ENCODE results near the gene MRRF.
"Not testable (repeated sequence)": the region's sequence is repeated elsewhere in the genome, so short reads cannot be mapped to it uniquely, and the experiment has no call there.

The MRRF gene

DNA sequence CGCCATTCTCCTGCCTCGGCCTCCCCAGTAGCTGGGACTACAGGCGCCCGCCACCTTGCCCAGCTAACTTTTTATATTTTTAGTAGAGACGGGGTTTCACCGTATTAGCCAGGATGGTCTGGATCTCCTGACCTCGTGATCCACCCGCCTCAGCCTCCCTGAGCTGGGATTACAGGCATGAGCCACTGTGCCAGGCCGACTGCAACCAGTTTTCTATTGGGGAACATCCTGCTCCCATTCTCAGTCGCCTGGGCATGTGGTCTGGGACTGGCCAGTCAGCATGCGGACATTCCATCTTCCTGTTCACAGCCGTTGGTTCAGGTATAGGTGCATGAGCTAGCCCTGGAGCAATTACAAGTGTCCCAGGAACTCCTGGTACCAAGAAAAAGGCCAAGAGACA, 98.4 kb downstream of the MRRF start:
- not testable (repeated sequence) for DNase-seq

DNA sequence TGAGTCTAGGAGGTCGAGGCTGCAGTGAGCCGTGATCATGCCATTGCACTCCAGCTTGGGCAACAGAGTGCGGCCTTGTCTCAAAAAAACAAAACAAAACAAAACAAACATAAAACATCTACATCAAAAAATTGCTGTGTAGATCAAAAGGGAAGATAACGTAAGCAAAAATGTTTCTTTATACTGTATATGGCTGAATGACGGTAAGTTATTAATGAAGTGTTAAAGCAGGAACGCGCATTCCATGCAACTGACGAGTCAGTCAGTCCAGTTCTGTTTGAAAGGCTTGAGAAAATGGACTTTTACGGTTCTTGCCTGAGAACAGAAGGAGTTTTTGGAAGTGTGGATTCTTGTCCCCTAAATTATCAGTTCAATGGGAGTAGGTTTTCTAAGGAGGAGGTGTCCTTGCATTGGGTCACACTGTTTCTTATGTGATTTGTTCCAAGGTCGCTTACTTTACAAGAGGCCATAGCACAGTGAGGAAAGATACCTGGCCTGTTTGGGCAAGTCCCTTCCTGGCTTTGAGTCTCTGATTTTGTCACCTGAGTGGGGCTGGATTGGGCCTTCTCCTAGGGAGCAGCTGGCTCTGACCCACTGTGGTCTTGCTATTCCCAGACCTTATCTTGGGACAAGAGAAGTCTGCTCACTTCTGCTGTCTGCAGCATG, 99.6 kb downstream of the MRRF start:
- no peak for DNase-seq

DNA sequence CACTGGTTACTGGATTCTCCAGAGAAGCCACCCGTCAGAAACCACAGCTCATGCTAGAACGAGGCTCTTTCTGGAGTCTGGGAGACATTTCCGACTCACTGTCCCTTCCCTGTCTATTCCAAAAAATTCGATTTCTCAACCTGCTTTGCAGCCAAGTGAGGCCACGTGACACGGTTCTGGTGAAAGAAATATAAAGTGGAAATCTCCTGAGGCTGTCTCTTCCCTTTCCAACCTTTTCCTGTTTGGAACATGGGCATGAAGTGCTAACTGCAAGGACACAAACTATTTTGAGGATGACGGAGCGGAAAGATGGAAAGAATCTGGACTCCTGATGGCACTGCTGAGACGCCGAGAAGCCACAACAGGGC, 100.1 kb downstream of the MRRF start:
- no peak for DNase-seq

DNA sequence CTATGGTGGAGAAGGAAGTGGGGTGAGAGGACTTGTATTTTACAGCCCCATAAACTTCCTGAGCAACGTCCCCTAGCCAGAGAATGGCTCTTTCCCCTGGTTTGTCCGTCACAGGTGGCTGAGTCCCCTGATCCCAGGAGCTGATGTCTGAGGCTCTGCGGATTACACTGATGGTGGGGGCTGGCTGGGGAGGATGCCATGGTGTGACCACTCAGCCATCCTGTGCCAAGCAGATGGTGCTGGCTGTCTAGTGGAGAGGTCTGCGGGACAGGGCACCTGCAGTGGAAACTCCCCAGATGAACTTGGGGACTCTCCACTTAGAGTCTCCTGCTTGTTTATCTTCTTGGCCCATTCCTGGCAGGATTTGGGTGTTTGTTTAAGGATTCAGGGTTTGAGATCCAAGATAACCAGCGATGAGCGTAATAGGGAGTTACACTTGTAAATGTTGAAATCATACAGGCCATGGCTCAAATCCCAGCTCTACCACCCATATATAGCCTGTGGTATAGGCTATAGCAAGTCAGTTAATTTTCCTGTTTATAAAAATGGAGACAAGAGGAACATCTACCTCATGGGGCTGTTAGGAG, 101.5 kb downstream of the MRRF start:
- no peak for DNase-seq

DNA sequence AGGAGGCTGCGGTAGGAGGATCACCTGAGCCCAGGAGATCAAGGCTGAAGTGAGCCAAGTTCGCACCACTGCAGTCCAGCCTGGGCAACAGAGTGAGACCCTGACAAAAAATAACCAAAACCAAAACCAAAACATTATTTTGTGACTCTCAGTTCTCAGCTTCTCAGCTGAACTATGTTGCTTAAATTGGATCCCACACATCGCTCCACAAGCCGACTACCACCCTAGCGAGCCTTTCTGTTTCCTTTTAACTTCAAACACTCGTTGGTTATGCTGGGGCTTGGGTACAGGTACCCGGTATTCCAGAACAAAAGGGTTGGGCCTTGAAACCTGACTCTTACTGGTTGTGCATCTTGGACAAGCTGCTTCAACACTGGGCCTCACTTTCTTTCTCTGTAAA, 102.4 kb downstream of the MRRF start:
- DNase-seq, result no peak

DNA sequence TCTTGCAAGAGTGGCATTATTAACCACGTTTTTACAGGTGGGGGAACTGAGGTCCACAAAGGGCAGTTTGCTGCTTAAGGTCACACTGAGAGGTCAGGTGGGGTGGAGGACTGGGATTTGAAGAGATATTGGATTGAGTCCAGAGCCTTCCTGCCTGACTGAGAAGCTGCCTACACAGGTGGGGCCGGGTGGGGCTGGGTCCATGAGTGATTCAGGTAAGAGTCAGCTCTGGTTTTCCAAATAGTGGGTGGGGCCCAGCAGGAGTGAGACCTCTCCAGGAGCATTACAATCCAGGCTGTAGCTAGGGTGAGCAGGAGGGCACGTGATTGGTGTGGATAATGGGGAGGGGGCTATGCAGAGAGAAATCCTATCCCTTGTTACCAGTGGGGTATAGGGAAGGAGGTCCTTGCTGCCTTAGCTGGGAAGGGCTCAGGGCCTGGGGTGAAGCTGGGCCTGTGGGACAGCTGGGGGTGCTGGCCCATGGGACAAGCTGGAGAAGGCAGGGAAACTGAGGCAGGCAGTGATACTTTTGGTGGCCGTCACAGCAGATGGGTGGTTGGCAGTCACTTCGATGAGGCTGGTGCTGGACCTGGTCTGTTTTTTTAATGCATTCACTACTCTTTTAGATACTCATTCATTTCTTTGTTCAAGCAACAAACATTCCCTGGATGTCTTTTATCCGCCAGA, 103.2 kb downstream of the MRRF start:
- no peak for DNase-seq

DNA sequence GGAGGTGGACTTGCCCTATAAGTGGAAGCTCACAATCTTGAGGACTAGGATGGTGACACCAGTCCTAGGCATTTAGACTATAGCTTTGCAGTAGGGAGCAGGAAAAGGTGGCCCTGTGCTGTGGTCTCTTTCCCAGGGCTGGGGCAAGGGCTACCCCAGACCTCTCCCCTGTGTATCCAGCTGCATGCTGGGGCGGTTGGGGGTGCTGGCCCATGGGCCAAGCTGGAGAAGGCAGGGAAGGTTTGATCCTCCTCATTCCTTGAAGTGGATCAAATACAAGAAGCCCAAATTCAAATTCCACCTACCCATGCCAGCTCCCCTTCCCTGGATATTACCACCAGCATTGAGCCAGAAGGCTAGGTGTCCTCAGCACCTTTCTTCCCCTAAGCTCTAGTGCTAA, 104.0 kb downstream of the MRRF start:
- DNase-seq, result no peak

DNA sequence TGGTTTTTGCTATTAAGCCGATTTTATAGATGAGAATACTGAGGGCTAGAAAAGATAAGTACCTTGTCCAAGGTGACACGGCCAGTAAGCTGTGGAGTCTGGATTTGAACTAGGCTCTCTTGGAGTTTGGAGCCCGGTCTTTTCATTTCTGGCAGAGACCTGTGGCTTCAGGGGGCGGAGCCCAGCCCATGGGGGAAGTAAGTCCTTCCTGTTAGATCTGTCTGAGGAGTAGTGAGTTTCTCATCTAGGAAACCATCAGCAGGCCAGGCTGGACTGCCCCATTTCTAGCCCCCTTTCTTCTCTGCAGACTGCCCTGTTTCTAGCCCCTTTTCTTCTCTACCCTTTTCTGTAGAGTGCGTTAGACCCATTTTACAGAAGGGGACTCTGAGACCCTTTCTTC, 105.6 kb downstream of the MRRF start:
- DNase-seq, result no peak

DNA sequence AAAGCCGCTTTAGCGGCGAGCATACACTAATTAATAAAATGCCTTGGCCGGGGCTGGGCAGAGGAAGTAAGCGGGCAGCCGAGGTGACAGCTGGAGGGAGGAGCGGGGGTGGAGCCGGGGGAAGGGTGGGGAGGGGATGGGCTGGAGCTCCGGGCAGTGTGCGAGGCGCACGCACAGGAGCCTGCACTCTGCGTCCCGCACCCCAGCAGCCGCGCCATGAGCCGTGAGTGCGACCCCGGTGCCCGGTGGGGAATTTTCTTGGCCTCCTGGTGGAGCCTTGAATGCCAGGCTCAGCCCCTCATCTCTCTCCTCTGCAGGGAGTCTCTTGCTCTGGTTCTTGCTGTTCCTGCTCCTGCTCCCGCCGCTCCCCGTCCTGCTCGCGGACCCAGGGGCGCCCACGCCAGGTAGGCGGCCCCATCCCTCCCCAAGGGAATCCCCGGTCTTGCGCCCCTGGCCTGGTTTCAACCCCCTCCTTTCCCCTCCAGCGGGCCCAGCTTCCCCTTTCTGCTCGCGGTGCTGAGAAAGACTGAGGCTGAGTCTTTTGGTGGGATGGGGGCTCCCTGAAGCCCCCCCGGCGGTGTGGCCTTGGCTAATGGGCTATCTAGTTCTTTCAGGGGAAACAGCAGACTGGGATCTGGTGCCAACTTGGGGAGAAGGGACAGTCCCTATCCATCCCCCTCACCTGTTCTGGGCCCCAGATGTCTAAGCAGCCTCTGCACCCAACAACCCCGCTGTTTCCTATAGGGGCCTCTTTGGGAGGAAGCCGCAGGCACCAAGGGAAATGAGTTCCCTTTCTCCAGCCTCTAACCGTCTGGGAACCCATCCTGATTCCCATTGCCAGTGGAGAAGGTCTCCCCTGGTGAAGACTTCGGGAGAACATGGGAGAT, 106.4 kb downstream of the MRRF start, which contains the start of gene PTGS1:
Gene PTGS1, plus strand, starts transcription at position 156 of the 887 bp plus-strand sequence. Its CDS starts 61 bp downstream, at position 217.
- no peak for DNase-seq

DNA sequence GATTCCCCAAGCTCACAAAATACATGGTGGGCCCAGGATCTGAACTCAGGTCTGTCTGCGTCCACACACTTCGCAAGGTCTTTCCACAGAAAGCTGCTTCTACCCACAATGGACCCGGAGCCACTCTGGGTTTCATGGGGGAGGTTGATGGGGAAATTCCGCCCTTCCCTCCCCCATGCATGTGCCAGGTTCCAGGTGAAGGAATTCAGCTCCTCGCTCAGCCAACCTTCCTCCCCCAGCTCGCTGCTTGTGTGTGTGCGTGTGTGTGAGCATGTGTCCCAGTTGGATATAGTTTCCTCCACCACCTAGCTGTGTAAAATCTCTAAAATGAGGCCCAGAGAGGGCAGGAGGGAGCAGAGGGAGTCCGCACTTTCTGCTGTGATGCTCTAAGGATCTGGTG, 107.2 kb downstream of the MRRF start:
- DNase-seq, result no peak

DNA sequence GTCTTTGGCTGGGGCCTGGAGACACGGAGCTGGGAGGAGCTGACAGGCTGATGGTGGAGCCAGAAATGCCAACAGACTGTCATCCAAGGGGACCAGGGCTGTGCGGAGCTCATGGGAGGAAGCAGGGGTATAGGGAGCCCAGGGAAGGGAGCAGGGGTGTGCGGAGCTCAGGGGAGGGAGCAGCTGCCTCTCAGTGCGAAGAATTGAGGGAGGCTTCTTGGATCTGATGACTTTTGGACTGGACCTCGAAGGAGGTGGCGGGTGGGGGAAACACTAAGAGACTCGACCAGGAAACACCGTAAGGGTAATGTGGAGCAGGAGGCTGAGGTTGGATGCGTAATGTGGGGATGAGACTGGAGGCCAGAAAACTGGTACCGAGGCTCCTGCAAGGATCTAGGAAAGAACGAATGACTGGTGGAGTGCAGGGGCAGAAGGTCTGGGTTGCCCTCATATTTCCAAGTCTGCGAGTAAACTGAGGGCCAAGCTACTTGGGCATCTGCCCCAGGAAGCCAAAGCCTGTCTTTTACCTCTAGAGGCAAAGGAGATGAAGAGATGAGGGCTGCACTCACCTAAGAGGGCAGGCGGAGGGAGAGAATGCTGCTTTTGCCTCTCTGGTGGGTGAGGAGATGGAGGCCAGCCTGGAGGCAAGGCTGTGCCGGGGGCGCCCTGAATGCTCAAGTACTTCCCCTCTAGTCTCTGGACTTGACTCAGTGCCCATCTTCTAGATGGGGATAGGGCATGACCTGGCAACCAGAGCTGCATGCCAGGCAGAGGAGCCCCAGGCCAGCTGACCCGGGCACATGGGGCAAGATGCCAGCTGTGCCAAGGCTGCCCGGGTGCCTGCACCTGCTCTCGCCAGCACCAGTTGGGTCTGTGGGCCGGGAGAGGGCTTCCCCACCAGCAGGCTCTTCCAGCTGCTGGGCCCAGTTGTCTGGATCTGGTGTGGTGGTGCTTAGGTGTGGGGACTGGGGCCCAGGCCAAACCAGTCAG, 108.5 kb downstream of the MRRF start:
- DNase-seq, result no peak

DNA sequence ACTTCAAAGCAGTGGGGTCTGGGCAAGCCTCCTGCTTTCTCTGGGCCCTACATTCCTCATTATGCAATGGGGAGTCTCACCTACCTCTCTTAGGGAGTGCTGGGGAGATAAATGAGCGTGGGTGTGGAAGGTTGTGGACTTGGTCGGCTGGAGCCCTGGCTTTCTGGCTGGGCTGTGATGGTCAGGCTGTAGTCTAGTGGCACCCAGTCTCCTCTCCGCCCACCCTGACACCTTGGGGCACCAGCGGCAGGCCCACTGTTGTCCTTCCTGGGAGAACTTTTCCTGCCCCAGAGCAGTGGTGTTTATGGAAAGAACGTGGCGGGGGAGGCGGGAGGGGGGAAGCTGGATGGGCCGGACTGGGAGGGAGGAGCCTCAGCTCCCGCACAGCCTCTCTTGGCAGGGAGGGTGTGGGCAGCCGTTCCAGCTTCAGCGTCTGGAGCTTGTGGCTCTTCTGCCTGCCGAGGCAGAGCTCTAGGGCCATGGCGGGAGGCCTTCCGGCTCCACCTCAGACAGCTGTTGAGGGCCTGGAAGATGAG, 110.3 kb downstream of the MRRF start:
- DNase-seq, result peak; percentile 56

DNA sequence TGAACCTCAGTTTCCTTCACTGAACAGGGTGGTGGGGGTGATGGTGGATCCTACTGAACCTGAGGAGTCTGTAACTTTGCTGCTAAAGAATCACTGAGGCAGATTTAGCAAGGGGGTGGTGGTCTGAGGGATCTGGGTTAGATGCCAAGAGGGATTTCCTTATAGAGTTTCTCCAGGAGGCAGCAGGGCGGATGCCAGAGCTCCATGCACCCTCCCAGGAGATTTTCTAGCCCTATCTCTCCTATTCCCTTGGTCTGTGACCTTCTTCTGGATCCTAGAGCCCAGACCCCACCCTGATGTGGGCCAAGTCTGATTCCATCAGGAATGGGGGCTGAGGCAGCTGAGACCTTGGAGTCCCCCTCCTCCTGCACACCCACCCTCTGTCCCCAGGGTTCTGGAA, 112.1 kb downstream of the MRRF start:
- DNase-seq, result no peak

DNA sequence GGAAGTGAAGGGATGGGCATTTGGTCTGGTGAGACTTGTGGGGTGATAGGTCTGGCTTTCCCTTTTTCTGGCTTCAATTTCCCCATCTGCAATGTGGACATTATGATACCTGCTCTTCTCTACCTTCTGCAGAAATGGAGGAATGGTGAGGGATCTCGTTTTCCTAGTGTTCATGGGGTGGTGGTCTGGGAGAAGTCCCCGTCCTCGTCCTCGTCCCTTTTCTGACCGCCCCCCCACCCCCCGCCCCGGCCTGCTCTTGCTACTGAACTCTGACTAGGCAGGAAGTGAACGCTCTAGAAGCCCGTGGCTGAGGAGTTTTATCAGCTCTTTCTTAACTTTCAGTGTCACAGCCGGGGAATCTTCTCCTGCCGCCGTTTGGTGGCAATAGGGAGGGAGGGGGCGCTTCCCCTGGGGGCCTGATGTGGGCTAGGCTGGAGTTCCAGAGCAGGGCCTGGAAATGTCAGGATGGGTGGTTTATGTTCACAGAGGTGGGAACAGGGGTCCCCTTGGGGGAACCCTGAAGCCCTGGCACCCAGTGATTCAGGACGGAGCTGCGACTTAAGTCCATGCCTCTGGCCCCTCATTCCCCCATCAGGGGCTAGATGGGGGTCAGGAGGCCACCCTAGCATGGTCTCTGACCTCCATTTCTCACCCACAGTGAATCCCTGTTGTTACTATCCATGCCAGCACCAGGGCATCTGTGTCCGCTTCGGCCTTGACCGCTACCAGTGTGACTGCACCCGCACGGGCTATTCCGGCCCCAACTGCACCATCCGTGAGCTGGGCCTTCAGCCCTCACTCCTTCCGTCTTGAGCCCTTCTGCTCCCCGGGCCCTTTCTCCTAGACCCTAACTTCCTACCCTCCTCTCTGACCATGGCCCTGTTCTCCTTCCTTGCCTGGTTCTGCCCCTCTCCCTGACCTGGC, 112.8 kb downstream of the MRRF start:
- DNase-seq, result no peak

DNA sequence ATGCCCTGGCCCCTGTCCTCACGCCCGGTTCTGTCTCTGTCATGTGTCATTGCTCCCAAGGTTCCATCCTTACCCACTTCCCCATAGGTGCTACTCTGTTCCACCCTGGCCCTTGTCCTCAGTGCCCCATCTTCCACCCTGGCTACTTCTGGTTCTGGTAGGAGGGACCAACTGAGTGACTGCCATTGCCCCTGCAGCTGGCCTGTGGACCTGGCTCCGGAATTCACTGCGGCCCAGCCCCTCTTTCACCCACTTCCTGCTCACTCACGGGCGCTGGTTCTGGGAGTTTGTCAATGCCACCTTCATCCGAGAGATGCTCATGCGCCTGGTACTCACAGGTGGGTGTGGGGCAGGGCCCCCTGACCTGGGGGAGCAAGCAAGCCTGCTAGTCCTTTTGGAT, 113.6 kb downstream of the MRRF start:
- no peak for DNase-seq

DNA sequence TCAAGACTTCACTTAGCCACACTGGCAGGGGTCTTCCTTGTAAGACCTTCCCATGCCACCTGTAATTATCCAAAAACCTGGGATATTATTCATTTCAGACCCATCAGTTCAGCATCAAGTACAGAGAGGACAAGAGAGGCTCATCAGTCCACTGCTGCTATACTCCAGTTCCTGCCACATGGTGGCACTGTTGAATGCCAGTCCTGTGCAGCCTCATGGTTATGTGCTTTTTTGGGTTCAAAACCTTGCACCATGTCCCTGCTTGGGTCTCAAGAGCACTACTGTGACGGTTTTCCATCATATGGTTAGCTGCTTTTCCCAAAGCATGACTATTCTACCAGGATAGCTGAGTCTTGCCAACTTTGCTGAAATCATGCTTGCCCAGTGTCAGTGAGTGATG, 114.7 kb downstream of the MRRF start:
- no peak for DNase-seq

DNA sequence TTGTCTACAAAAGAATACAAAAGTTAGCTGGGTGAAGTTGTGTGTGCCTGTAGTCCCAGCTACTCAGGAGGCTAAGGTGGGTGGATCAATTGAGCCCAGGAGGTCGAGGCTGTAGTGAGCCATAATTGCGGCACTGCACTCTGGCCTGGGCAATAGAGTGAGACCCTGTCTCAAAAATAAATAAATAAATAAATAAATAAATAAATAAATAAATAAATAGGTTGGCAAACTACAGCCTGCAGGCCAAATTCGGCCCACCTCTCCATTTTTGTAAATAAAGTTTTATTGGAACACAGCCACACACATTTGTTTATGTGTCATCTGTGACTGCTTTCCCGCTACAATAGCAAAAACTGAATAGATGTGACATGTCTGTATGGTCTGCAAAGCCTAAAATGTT, 115.6 kb downstream of the MRRF start:
- no peak for DNase-seq
